OCI-LY7 (cell line): Measurements from ENCODE around the gene KCNQ1. TPM values are rescaled to one million over a fixed set of nuclear protein-coding genes. Genes with fewer than 3 reads are reported as not detected.
A peak's percentile ranks its signal among the peaks of the same experiment; 100 is the strongest.

Source experiments
- Bru-seq: library from RNA; stranded (reverse); fragments of 400-500 nt; gene quantifications from one replicate; lab custom pipeline; 2021; lab: Mats Ljungman, UMichigan
- BruChase-seq, 2 experiments: library from RNA; stranded (reverse); fragments of 400-500 nt; gene quantifications; one replicate each; lab custom pipeline; 2021; lab: Mats Ljungman, UMichigan
- BruUV-seq: library from RNA; stranded (reverse); fragments of 400-500 nt; replicated peaks from 2 replicates; lab custom pipeline; 2021; lab: Mats Ljungman, UMichigan
- CTCF ChIA-PET: fragments of 300-600 bp; sonication (Branson Sonifier 250); formaldehyde crosslinking; loops from one replicate; lab custom pipeline; 2022; ENCODE audit warnings: antibody characterized with exemption; ENCODE audit not compliant: unreplicated experiment; lab: Charles Lee
- POLR2A ChIA-PET: fragments of 300-600 bp; sonication (Branson Sonifier 250); formaldehyde crosslinking; loops from one replicate; lab custom pipeline; 2022; ENCODE audit warnings: antibody characterized with exemption; lab: Charles Lee
- DNase-seq: peaks from one replicate; pipeline ENCODE4 v3.0.0-alpha.2; 2015; ENCODE audit warnings: low spot score
- H2AFZ ChIP-seq: fragments of 200-600 bp; sonication (generic), shearing (Covaris generic); 2 replicates; pipeline ENCODE4 v1.6.1; 2014; ENCODE audit warnings: mild to moderate bottlenecking, antibody characterized with exemption, low read length, moderate library complexity
- H3K27ac ChIP-seq: fragments of 200-600 bp; sonication (generic); 2 replicates; pipeline ENCODE4 v1.5.1; 2014; ENCODE audit warnings: mixed run types, low read depth, mild to moderate bottlenecking, moderate library complexity, low read length, inconsistent platforms; ENCODE audit not compliant: poor library complexity, severe bottlenecking
- H3K36me3 ChIP-seq: fragments of 200-600 bp; sonication (generic); 2 replicates; pipeline ENCODE4 v1.6.1; 2014; ENCODE audit warnings: mild to moderate bottlenecking, antibody characterized with exemption, low read length, moderate library complexity, mixed read lengths; ENCODE audit not compliant: insufficient read depth
- H3K4me1 ChIP-seq: fragments of 200-600 bp; sonication (generic); 2 replicates; pipeline ENCODE4 v1.5.1; 2014; ENCODE audit warnings: mild to moderate bottlenecking, low read length; ENCODE audit not compliant: insufficient read depth, poor library complexity, severe bottlenecking
- H3K4me2 ChIP-seq: fragments of 200-600 bp; sonication (generic); 2 replicates; pipeline ENCODE4 v1.6.1; 2014; ENCODE audit warnings: mild to moderate bottlenecking, low read length
- H3K4me3 ChIP-seq: fragments of 200-600 bp; sonication (generic); 2 replicates; pipeline ENCODE4 v1.5.1; 2014; ENCODE audit warnings: mild to moderate bottlenecking, low read depth, low read length; ENCODE audit not compliant: poor library complexity, severe bottlenecking
- H3K79me2 ChIP-seq: fragments of 200-600 bp; sonication (generic); 2 replicates; pipeline ENCODE4 v1.6.1; 2016; ENCODE audit warnings: low read depth, mild to moderate bottlenecking, low read length, moderate library complexity, mixed read lengths; ENCODE audit not compliant: insufficient read depth
- H3K9me2 ChIP-seq: fragments of 200-600 bp; sonication (generic); 2 replicates; pipeline ENCODE4 v1.6.1; 2016; ENCODE audit warnings: mild to moderate bottlenecking, low read length, mixed read lengths; ENCODE audit not compliant: insufficient read depth
- H3K9me3 ChIP-seq: fragments of 200-600 bp; sonication (generic); 2 replicates; pipeline ENCODE4 v1.6.1; 2014; ENCODE audit warnings: mild to moderate bottlenecking, mixed run types, low read length, mixed read lengths
- H4K20me1 ChIP-seq: fragments of 200-600 bp; sonication (generic); 2 replicates; pipeline ENCODE4 v1.6.1; 2014; ENCODE audit warnings: mild to moderate bottlenecking, antibody characterized with exemption, low read length, moderate library complexity, mixed read lengths; ENCODE audit not compliant: insufficient read depth
- CTCF ChIP-seq: fragments of 200-600 bp; sonication (generic); conservative IDR thresholded peaks from 2 replicates; pipeline ENCODE4 v1.5.1; 2014; ENCODE audit warnings: mild to moderate bottlenecking, antibody characterized with exemption, low read length, moderate library complexity, mixed read lengths
- EZH2phosphoT487 ChIP-seq: fragments of 200-600 bp; sonication (generic); IDR thresholded peaks from 2 replicates; pipeline ENCODE4 v1.6.1; 2018; ENCODE audit warnings: low read depth, borderline replicate concordance, mild to moderate bottlenecking, mixed run types, antibody characterized with exemption, low read length, moderate library complexity, mixed read lengths
- intact Hi-C: fragments of 100-400 bp; cut with micrococcal nuclease; formaldehyde crosslinking; loops from one replicate; pipeline ENCODE4 v1.10.0; 2022; ENCODE audit not compliant: unreplicated experiment
- long read RNA-seq: library from polyadenylated mRNA; stranded (forward); transcript quantifications from one replicate; pipeline ENCODE4 v2.0.0, GENCODE V29; 2022
- total RNA-seq, 2 experiments: library from RNA; depleted of rRNA in 1 of 2; stranded (reverse); fragments of >200 nt in 1 of 2; shearing (Covaris generic) in 1 of 2; gene quantifications; 2 replicates each; pipeline ENCODE4 v1.2.3, GENCODE V29; 2014 to 2022

KCNQ1 gene
- total RNA-seq (2014; rRNA removed; shearing (Covaris generic)), result 0.22 and 0.72 TPM in 2 replicates
- 1.3 and 1.8 TPM in 2 replicates for total RNA-seq (2022)
- percentile 23 among the genes with signal in this experiment for Bru-seq, nascent RNA
- BruChase-seq, experiment 1, labeled RNA remaining after a 6-hour chase, result percentile 22 among the genes with signal in this experiment
- BruChase-seq, experiment 2, labeled RNA remaining after a 2-hour chase, result percentile 23 among the genes with signal in this experiment
- long read RNA-seq, partial matches to known transcripts, result 2 of 12 reads
- long read RNA-seq, other reads (novel, unspliced or antisense), result 10 of 12 reads

DNA sequence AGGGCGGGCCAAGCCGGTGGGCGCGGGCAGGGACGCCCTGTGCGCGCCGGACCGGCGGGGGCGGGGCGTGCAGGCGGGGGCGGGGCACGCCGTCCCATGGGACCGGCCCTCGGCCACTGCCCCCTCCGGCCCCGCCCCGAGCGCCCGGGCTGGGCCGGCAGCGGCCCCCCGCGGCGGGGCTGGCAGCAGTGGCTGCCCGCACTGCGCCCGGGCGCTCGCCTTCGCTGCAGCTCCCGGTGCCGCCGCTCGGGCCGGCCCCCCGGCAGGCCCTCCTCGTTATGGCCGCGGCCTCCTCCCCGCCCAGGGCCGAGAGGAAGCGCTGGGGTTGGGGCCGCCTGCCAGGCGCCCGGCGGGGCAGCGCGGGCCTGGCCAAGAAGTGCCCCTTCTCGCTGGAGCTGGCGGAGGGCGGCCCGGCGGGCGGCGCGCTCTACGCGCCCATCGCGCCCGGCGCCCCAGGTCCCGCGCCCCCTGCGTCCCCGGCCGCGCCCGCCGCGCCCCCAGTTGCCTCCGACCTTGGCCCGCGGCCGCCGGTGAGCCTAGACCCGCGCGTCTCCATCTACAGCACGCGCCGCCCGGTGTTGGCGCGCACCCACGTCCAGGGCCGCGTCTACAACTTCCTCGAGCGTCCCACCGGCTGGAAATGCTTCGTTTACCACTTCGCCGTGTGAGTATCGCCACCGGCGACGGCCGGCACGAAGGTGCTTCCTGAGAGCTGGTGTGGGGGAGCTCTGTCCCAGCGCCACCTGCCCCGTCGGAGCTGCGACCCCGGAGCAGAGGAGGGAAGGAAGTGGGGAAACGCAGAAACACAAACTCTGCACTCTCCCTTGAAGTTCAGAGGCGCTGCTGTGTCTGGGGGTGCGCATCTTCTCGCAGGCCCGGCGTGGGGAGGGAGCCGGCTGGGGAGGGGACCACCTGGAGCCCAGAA is at the start of gene KCNQ1:
TSS of gene KCNQ1 (plus strand) at position 188 of the 925 bp plus-strand sequence. CDS start at position 279, 91 bp downstream.
- peaks cover 21% of the 10 kb centered on the region for H3K4me1 ChIP-seq
- H4K20me1 ChIP-seq, result no peaks in the 10 kb centered on the region
- no peaks in the 10 kb centered on the region for H3K79me2 ChIP-seq
- no peak within 1 kb of the TSS for H2AFZ ChIP-seq
- BruUV-seq, result no TSS peak
- H3K9me3 ChIP-seq, result no peaks in the 10 kb centered on the region
- no peaks in the 10 kb centered on the region for H3K9me2 ChIP-seq
- DNase-seq, result peak; percentile 59
- intact Hi-C loops, result no loop called here
- H3K36me3 ChIP-seq, result no peaks in the 10 kb centered on the region
- CTCF ChIA-PET, result no interaction called here
- H3K4me3 ChIP-seq, result peak within 1 kb of the TSS; percentile 18
- no peak within 1 kb of the TSS for H3K27ac ChIP-seq
- POLR2A ChIA-PET, result no interaction called here
- TF ChIP-seq EZH2phosphoT487 (no peak), CTCF (no peak)
- H3K4me2 ChIP-seq, result peak within 1 kb of the TSS; percentile 42; the same call in 1 of the 2 replicates

DNA sequence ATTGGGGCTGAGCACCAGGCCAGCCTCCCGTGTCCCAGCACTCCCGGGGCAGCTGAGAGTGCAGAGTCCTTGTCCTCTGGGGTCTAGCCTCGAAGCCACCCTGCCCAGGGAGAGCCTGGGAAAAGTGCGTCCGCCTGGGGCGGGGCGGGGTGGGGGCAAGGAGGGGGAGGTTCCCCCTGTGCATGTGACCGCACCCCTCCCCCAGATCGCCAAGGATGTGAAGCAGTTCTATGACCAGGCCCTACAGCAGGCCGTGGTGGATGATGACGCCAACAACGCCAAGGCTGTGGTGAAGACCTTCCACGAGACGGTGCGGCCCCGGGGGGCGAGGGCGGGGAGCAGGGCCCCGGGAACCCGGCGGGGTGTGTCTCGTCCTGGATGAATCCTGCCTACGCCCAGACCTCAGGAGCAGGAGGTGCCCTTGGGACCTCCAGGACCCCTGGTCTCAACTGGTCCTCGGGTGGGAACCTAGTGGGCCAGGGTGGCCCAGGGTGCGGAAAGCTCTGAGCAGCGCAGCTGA is 49.5 kb upstream of the KCNQ1 start:
- BruUV-seq, result no TSS peak
- peaks cover 12% of the 10 kb centered on the region for H4K20me1 ChIP-seq

More for the DNA sequence above, 49.5 kb upstream of the KCNQ1 start:
- H3K4me1 ChIP-seq, result peaks cover 64% of the 10 kb centered on the region
- H3K79me2 ChIP-seq, result peaks cover 31% of the 10 kb centered on the region; the same call in 1 of the 2 replicates
- ChIA-PET POLR2A (interaction anchor here (0.7 kb wide), 1 partner anchor 146 kb away, joined by 4 read pairs; no protein-coding TSS in a partner anchor), CTCF (no interaction called here)
- H3K36me3 ChIP-seq, result peaks cover 94% of the 10 kb centered on the region
- peak overlapping the region; percentile 97; the same call in 1 of the 2 replicates for H3K4me2 ChIP-seq
- H3K27ac ChIP-seq, result peak overlapping the region; percentile 99
- H3K9me3 ChIP-seq, result no peaks in the 10 kb centered on the region
- H3K4me3 ChIP-seq, result no peak overlapping the region
- TF ChIP-seq CTCF (no peak), EZH2phosphoT487 (no peak)
- no peaks in the 10 kb centered on the region for H3K9me2 ChIP-seq
- H2AFZ ChIP-seq, result no peak overlapping the region
- no peak for DNase-seq
- intact Hi-C loops, result no loop called here
